ENCODE results near the gene ACTRT2.

Gene ACTRT2

GRCh38 chr1:3034728-3035562 lies 13.7 kb downstream of the ACTRT2 start:
- Histone ChIP-seq H3K36me3 (ENCODE audit: insufficient read depth, low read length) (no peaks in the 10 kb centered on the region), H3K4me3 (no peak overlapping the region), H3K27ac (no peak overlapping the region), H3K9ac (ENCODE audit: insufficient read length) (no peak overlapping the region), H3K9me3 (ENCODE audit: low read depth, low read length) (no peaks in the 10 kb centered on the region)
- TF ChIP-seq EZH2 (IDR thresholded peaks at IDR 0.05) (no peak), FOXP2 (optimal IDR thresholded peaks at IDR 0.05; ENCODE audit: control extremely low read depth, extremely low read length, insufficient read depth) (no peak), POLR2AphosphoS5 (IDR thresholded peaks at IDR 0.05; ENCODE audit: borderline replicate concordance, low read depth, low read length) (no peak)
- no peak for DNase-seq (ENCODE audit: low read depth, low spot score)

- no peak overlapping the region for H3K27ac ChIP-seq
- TF ChIP-seq POLR2AphosphoS5 (IDR thresholded peaks at IDR 0.05; ENCODE audit: borderline replicate concordance, low read depth, low read length) (no peak), EZH2 (IDR thresholded peaks at IDR 0.05) (no peak), FOXP2 (optimal IDR thresholded peaks at IDR 0.05; ENCODE audit: control extremely low read depth, extremely low read length, insufficient read depth) (no peak)
- H3K36me3 ChIP-seq (ENCODE audit: insufficient read depth, low read length) = no peaks in the 10 kb centered on the region
- H3K9me3 ChIP-seq (ENCODE audit: low read depth, low read length) = no peaks in the 10 kb centered on the region
- no peak overlapping the region for H3K9ac ChIP-seq (ENCODE audit: insufficient read length)
- no peak for DNase-seq (ENCODE audit: low read depth, low spot score)
- H3K4me3 ChIP-seq = no peak overlapping the region
Measured at GRCh38 chr1:3035563-3036446, 14.5 kb downstream of the ACTRT2 start.

- no peak for TF ChIP-seq EZH2 (IDR thresholded peaks at IDR 0.05)
- no peak for TF ChIP-seq FOXP2 (optimal IDR thresholded peaks at IDR 0.05; ENCODE audit: control extremely low read depth, extremely low read length, insufficient read depth)
- no peak for TF ChIP-seq POLR2AphosphoS5 (IDR thresholded peaks at IDR 0.05; ENCODE audit: borderline replicate concordance, low read depth, low read length)
- H3K9ac ChIP-seq (ENCODE audit: insufficient read length) = no peak overlapping the region
- H3K4me3 ChIP-seq = no peak overlapping the region
Measured at GRCh38 chr1:3036447-3037280, 15.4 kb downstream of the ACTRT2 start.

GRCh38 chr1:3037281-3038040 lies 16.2 kb downstream of the ACTRT2 start:
- TF ChIP-seq EZH2 (IDR thresholded peaks at IDR 0.05) = no peak
- TF ChIP-seq POLR2AphosphoS5 (IDR thresholded peaks at IDR 0.05; ENCODE audit: borderline replicate concordance, low read depth, low read length) = no peak
- TF ChIP-seq FOXP2 (optimal IDR thresholded peaks at IDR 0.05; ENCODE audit: control extremely low read depth, extremely low read length, insufficient read depth) = no peak
- Histone ChIP-seq H3K9ac (ENCODE audit: insufficient read length) (no peak overlapping the region), H3K9me3 (ENCODE audit: low read depth, low read length) (no peaks in the 10 kb centered on the region), H3K4me3 (no peak overlapping the region), H3K27ac (no peak overlapping the region), H3K36me3 (ENCODE audit: insufficient read depth, low read length) (no peaks in the 10 kb centered on the region)
- no peak for DNase-seq (ENCODE audit: low read depth, low spot score)

More at GRCh38 chr1:3036447-3037280, 15.4 kb downstream of the ACTRT2 start:
- no peaks in the 10 kb centered on the region for H3K9me3 ChIP-seq (ENCODE audit: low read depth, low read length)
- H3K36me3 ChIP-seq (ENCODE audit: insufficient read depth, low read length) = no peaks in the 10 kb centered on the region
- DNase-seq (ENCODE audit: low read depth, low spot score) = no peak
- no peak overlapping the region for H3K27ac ChIP-seq

GRCh38 chr1:3038113-3038551 lies 16.9 kb downstream of the ACTRT2 start:
- no peaks in the 10 kb centered on the region for H3K9me3 ChIP-seq (ENCODE audit: low read depth, low read length)
- H3K36me3 ChIP-seq (ENCODE audit: insufficient read depth, low read length) = no peaks in the 10 kb centered on the region
- no peak overlapping the region for H3K4me3 ChIP-seq

GRCh38 chr1:3038571-3039181 lies 17.4 kb downstream of the ACTRT2 start:
- DNase-seq (ENCODE audit: low read depth, low spot score) = no peak
- Histone ChIP-seq H3K27ac (no peak overlapping the region), H3K9ac (ENCODE audit: insufficient read length) (no peak overlapping the region), H3K4me3 (no peak overlapping the region), H3K9me3 (ENCODE audit: low read depth, low read length) (no peaks in the 10 kb centered on the region), H3K36me3 (ENCODE audit: insufficient read depth, low read length) (no peaks in the 10 kb centered on the region)
- TF ChIP-seq FOXP2 (optimal IDR thresholded peaks at IDR 0.05; ENCODE audit: control extremely low read depth, extremely low read length, insufficient read depth) (no peak), EZH2 (IDR thresholded peaks at IDR 0.05) (no peak), POLR2AphosphoS5 (IDR thresholded peaks at IDR 0.05; ENCODE audit: borderline replicate concordance, low read depth, low read length) (no peak)

More at GRCh38 chr1:3038113-3038551, 16.9 kb downstream of the ACTRT2 start:
- Histone ChIP-seq H3K27ac (no peak overlapping the region), H3K9ac (ENCODE audit: insufficient read length) (no peak overlapping the region)
- TF ChIP-seq FOXP2 (optimal IDR thresholded peaks at IDR 0.05; ENCODE audit: control extremely low read depth, extremely low read length, insufficient read depth) (no peak), EZH2 (IDR thresholded peaks at IDR 0.05) (no peak)
- DNase-seq (ENCODE audit: low read depth, low spot score) = no peak

- Histone ChIP-seq H3K9ac (ENCODE audit: insufficient read length) (no peak overlapping the region), H3K36me3 (ENCODE audit: insufficient read depth, low read length) (no peaks in the 10 kb centered on the region), H3K27ac (no peak overlapping the region), H3K4me3 (no peak overlapping the region), H3K9me3 (ENCODE audit: low read depth, low read length) (no peaks in the 10 kb centered on the region)
- no peak for TF ChIP-seq EZH2 (IDR thresholded peaks at IDR 0.05)
- no peak for TF ChIP-seq FOXP2 (optimal IDR thresholded peaks at IDR 0.05; ENCODE audit: control extremely low read depth, extremely low read length, insufficient read depth)
- no peak for TF ChIP-seq POLR2AphosphoS5 (IDR thresholded peaks at IDR 0.05; ENCODE audit: borderline replicate concordance, low read depth, low read length)
- DNase-seq (ENCODE audit: low read depth, low spot score) = no peak
Measured at GRCh38 chr1:3040004-3040403, 18.7 kb downstream of the ACTRT2 start.
